IPS-20b (cell line): ENCODE measurements around the gene NUP62.
A peak's percentile ranks its signal among the peaks of the same experiment; 100 is the strongest.

Experiments used
- H3K27ac ChIP-seq: one replicate; pipeline ENCODE4 v1.5.1; 2013; ENCODE audit warnings: low read length
- H3K27me3 ChIP-seq: 2 replicates; pipeline ENCODE4 v1.6.1; 2013; ENCODE audit warnings: mild to moderate bottlenecking, low read length, inconsistent platforms; ENCODE audit not compliant: insufficient read depth
- H3K36me3 ChIP-seq: 2 replicates; pipeline ENCODE4 v1.6.1; 2013; ENCODE audit warnings: low read depth, mild to moderate bottlenecking, inconsistent platforms, low read length, moderate library complexity; ENCODE audit not compliant: insufficient read depth
- H3K4me1 ChIP-seq: 2 replicates; pipeline ENCODE4 v1.6.1; 2013; ENCODE audit warnings: mild to moderate bottlenecking, control low read depth, inconsistent platforms, low read length, moderate library complexity; ENCODE audit not compliant: insufficient read depth
- H3K4me3 ChIP-seq: 2 replicates; pipeline ENCODE4 v1.5.1; 2013; ENCODE audit warnings: mild to moderate bottlenecking, low read length, inconsistent platforms
- H3K9ac ChIP-seq: 2 replicates; pipeline ENCODE4 v1.6.1; 2013; ENCODE audit warnings: low read depth, mild to moderate bottlenecking, inconsistent platforms, low read length, moderate library complexity
- H3K9me3 ChIP-seq: 2 replicates; pipeline ENCODE4 v1.6.1; 2013; ENCODE audit warnings: mild to moderate bottlenecking, low read depth, low read length, inconsistent platforms; ENCODE audit not compliant: insufficient read depth

Gene NUP62

GRCh38 chr19:49890349-49891311 is 38.7 kb downstream of the NUP62 start:
- no peak overlapping the region for H3K27ac ChIP-seq
- H3K9ac ChIP-seq = 0 out of 2 replicates have a peak overlapping the region, but pooled peaks have one; percentile 11
- H3K9me3 ChIP-seq = no peaks in the 10 kb centered on the region; the same call in 1 of the 2 replicates
- 0 out of 2 replicates have a peak, but pooled peaks cover 6% of the 10 kb centered on the region for H3K36me3 ChIP-seq
- H3K27me3 ChIP-seq = peaks cover 30% of the 10 kb centered on the region
- H3K4me3 ChIP-seq = peak overlapping the region; percentile 56; the same call in 1 of the 2 replicates
- H3K4me1 ChIP-seq = no peaks in the 10 kb centered on the region

- peaks cover 13% of the 10 kb centered on the region for H3K36me3 ChIP-seq
- peak overlapping the region; percentile 56; the same call in 1 of the 2 replicates for H3K4me3 ChIP-seq
- no peak overlapping the region for H3K27ac ChIP-seq
- peaks cover 30% of the 10 kb centered on the region for H3K27me3 ChIP-seq
- H3K4me1 ChIP-seq = no peaks in the 10 kb centered on the region
- no peaks in the 10 kb centered on the region; the same call in 1 of the 2 replicates for H3K9me3 ChIP-seq
- H3K9ac ChIP-seq = no peak overlapping the region
Observed at GRCh38 chr19:49889687-49890348, 39.5 kb downstream of the NUP62 start.

- H3K4me3 ChIP-seq = no peak overlapping the region
- H3K27ac ChIP-seq = no peak overlapping the region
- peaks cover 30% of the 10 kb centered on the region for H3K27me3 ChIP-seq
- no peaks in the 10 kb centered on the region; the same call in 1 of the 2 replicates for H3K9me3 ChIP-seq
- no peak overlapping the region for H3K9ac ChIP-seq
- no peaks in the 10 kb centered on the region for H3K4me1 ChIP-seq
- H3K36me3 ChIP-seq = peaks cover 19% of the 10 kb centered on the region
Observed at GRCh38 chr19:49889038-49889686, 40.1 kb downstream of the NUP62 start.

- Histone ChIP-seq H3K9me3 (no peaks in the 10 kb centered on the region; the same call in 1 of the 2 replicates), H3K4me1 (no peaks in the 10 kb centered on the region), H3K9ac (no peak overlapping the region), H3K27me3 (peaks cover 30% of the 10 kb centered on the region), H3K27ac (no peak overlapping the region), H3K36me3 (peaks cover 26% of the 10 kb centered on the region), H3K4me3 (no peak overlapping the region)
Observed at GRCh38 chr19:49888510-49888824, 40.8 kb downstream of the NUP62 start.

GRCh38 chr19:49887665-49888509 is 41.4 kb downstream of the NUP62 start:
- Histone ChIP-seq H3K9me3 (no peaks in the 10 kb centered on the region; the same call in 1 of the 2 replicates), H3K4me1 (no peaks in the 10 kb centered on the region), H3K27ac (no peak overlapping the region), H3K27me3 (peaks cover 28% of the 10 kb centered on the region), H3K36me3 (peaks cover 32% of the 10 kb centered on the region), H3K4me3 (no peak overlapping the region), H3K9ac (no peak overlapping the region)

- Histone ChIP-seq H3K27ac (no peak overlapping the region), H3K9me3 (no peaks in the 10 kb centered on the region; the same call in 1 of the 2 replicates), H3K36me3 (peaks cover 39% of the 10 kb centered on the region), H3K4me1 (no peaks in the 10 kb centered on the region), H3K9ac (no peak overlapping the region), H3K4me3 (no peak overlapping the region), H3K27me3 (peaks cover 23% of the 10 kb centered on the region)
Observed at GRCh38 chr19:49887037-49887664, 42.2 kb downstream of the NUP62 start.

GRCh38 chr19:49884760-49885159 is 44.5 kb downstream of the NUP62 start:
- H3K27me3 ChIP-seq = peaks cover 12% of the 10 kb centered on the region
- H3K4me1 ChIP-seq = no peaks in the 10 kb centered on the region
- H3K9ac ChIP-seq = no peak overlapping the region
- no peak overlapping the region for H3K4me3 ChIP-seq
- H3K9me3 ChIP-seq = no peaks in the 10 kb centered on the region; the same call in 1 of the 2 replicates
- H3K27ac ChIP-seq = no peak overlapping the region
- H3K36me3 ChIP-seq = peaks cover 62% of the 10 kb centered on the region

GRCh38 chr19:49884109-49884508 is 45.2 kb downstream of the NUP62 start:
- no peak overlapping the region for H3K4me3 ChIP-seq
- peaks cover 5% of the 10 kb centered on the region for H3K27me3 ChIP-seq
- H3K9ac ChIP-seq = no peak overlapping the region
- peaks cover 67% of the 10 kb centered on the region for H3K36me3 ChIP-seq
- H3K27ac ChIP-seq = no peak overlapping the region
- no peaks in the 10 kb centered on the region for H3K4me1 ChIP-seq
- no peaks in the 10 kb centered on the region for H3K9me3 ChIP-seq

- Histone ChIP-seq H3K4me1 (peaks cover 6% of the 10 kb centered on the region; the same call in 1 of the 2 replicates), H3K9me3 (no peaks in the 10 kb centered on the region), H3K4me3 (no peak overlapping the region), H3K9ac (no peak overlapping the region), H3K27me3 (no peaks in the 10 kb centered on the region), H3K27ac (no peak overlapping the region), H3K36me3 (peaks cover 74% of the 10 kb centered on the region)
Observed at GRCh38 chr19:49883094-49883493, 46.2 kb downstream of the NUP62 start.

- H3K27ac ChIP-seq = no peak overlapping the region
- H3K4me1 ChIP-seq = peaks cover 6% of the 10 kb centered on the region; the same call in 1 of the 2 replicates
- H3K36me3 ChIP-seq = peaks cover 74% of the 10 kb centered on the region
- H3K27me3 ChIP-seq = no peaks in the 10 kb centered on the region
- H3K9me3 ChIP-seq = no peaks in the 10 kb centered on the region
- H3K4me3 ChIP-seq = no peak overlapping the region
- H3K9ac ChIP-seq = no peak overlapping the region
Observed at GRCh38 chr19:49882643-49883042, 46.7 kb downstream of the NUP62 start.
